MM.1S (cell line): ENCODE data around the gene ABCD1.

ENCODE experiments used
- DNase-seq: peaks from one replicate; pipeline ENCODE4 v3.0.0-alpha.2; 2015
- H2AFZ ChIP-seq: fragments of 300-600 bp; sonication (generic); 2 replicates; pipeline ENCODE4 v1.6.0; 2016; ENCODE audit warnings: antibody characterized with exemption, low read length
- H3F3A ChIP-seq: fragments of 300-600 bp; sonication (generic); 2 replicates; pipeline ENCODE4 v1.6.1; 2016; ENCODE audit warnings: mild to moderate bottlenecking, antibody characterized with exemption, low read length, moderate library complexity, mixed read lengths; ENCODE audit not compliant: insufficient read depth
- H3K27ac ChIP-seq: fragments of 300-600 bp; sonication (generic); 2 replicates; pipeline ENCODE4 v1.5.1; 2016; ENCODE audit warnings: mild to moderate bottlenecking, low read length
- H3K27me3 ChIP-seq: fragments of 300-600 bp; sonication (generic); replicated peaks from 2 replicates; pipeline ENCODE4 v1.6.0; 2016; ENCODE audit warnings: low read length; ENCODE audit not compliant: insufficient read depth
- H3K36me3 ChIP-seq: fragments of 300-600 bp; sonication (generic); replicated peaks from 2 replicates; pipeline ENCODE4 v1.6.1; 2016; ENCODE audit warnings: mild to moderate bottlenecking, low read length, mixed read lengths; ENCODE audit not compliant: insufficient read depth
- H3K4me1 ChIP-seq: fragments of 300-600 bp; sonication (generic); 2 replicates; pipeline ENCODE4 v1.6.1; 2016; ENCODE audit warnings: low read length, mixed read lengths
- H3K4me2 ChIP-seq: fragments of 300-600 bp; sonication (generic); 2 replicates; pipeline ENCODE4 v1.6.0; 2016; ENCODE audit warnings: low read depth, low read length
- H3K4me3 ChIP-seq: fragments of 300-600 bp; sonication (generic); 2 replicates; pipeline ENCODE4 v1.5.1; 2016; ENCODE audit warnings: low read length, mixed read lengths
- H3K79me2 ChIP-seq: fragments of 300-600 bp; sonication (generic); 2 replicates; pipeline ENCODE4 v1.6.1; 2016; ENCODE audit warnings: mixed run types, low read length, mixed read lengths
- H3K9ac ChIP-seq: fragments of 300-600 bp; sonication (generic); 2 replicates; pipeline ENCODE4 v1.6.1; 2016; ENCODE audit warnings: low read length, mixed read lengths
- H3K9me2 ChIP-seq: fragments of 300-600 bp; sonication (generic); replicated peaks from 2 replicates; pipeline ENCODE4 v1.6.1; 2016; ENCODE audit warnings: mild to moderate bottlenecking, low read length, mixed read lengths; ENCODE audit not compliant: insufficient read depth
- H3K9me3 ChIP-seq: fragments of 300-600 bp; sonication (generic); replicated peaks from 2 replicates; pipeline ENCODE4 v1.6.1; 2016; ENCODE audit warnings: mild to moderate bottlenecking, low read length, mixed read lengths; ENCODE audit not compliant: insufficient read depth
- H4K20me1 ChIP-seq: fragments of 300-600 bp; sonication (generic); 2 replicates; pipeline ENCODE4 v1.6.1; 2016; ENCODE audit warnings: mild to moderate bottlenecking, low read length, moderate library complexity, mixed read lengths; ENCODE audit not compliant: insufficient read depth
- CTCF ChIP-seq: fragments of 300-600 bp; sonication (generic); IDR thresholded peaks from 2 replicates; pipeline ENCODE4 v1.5.1; 2016; ENCODE audit warnings: antibody characterized with exemption, low read length, mixed read lengths
- EZH2 ChIP-seq: fragments of 300-600 bp; sonication (generic); optimal IDR thresholded peaks from 2 replicates; pipeline ENCODE3; 2017; ENCODE audit warnings: low read depth, mild to moderate bottlenecking, antibody characterized with exemption, low read length, mixed read lengths
- EZH2phosphoT487 ChIP-seq: fragments of 300-600 bp; sonication (generic); IDR thresholded peaks from 2 replicates; pipeline ENCODE4 v1.6.1; 2018; ENCODE audit warnings: antibody characterized with exemption, low read length

The ABCD1 gene

GRCh38 chrX:153781428-153782047 is 56.9 kb downstream of the ABCD1 start:
- H2AFZ ChIP-seq = no peak overlapping the region
- H3K9me2 ChIP-seq = no peaks in the 10 kb centered on the region
- H3K79me2 ChIP-seq = no peaks in the 10 kb centered on the region
- TF ChIP-seq EZH2phosphoT487 = no peak
- no peak for TF ChIP-seq CTCF
- TF ChIP-seq EZH2 = no peak
- H3K36me3 ChIP-seq = no peaks in the 10 kb centered on the region
- H3K27ac ChIP-seq = no peak overlapping the region
- DNase-seq = no peak
- H3F3A ChIP-seq = no peaks in the 10 kb centered on the region
- peaks cover 3% of the 10 kb centered on the region; the same call in 1 of the 2 replicates for H3K27me3 ChIP-seq
- H4K20me1 ChIP-seq = no peaks in the 10 kb centered on the region
- H3K9ac ChIP-seq = no peak overlapping the region
- H3K4me2 ChIP-seq = no peak overlapping the region
- no peaks in the 10 kb centered on the region for H3K9me3 ChIP-seq
- no peaks in the 10 kb centered on the region for H3K4me1 ChIP-seq
- no peak overlapping the region for H3K4me3 ChIP-seq

- H3K4me3 ChIP-seq = no peak overlapping the region
These were observed 57.7 kb downstream of the ABCD1 start for GRCh38 chrX:153782313-153782712.

GRCh38 chrX:153782871-153783270 is 58.2 kb downstream of the ABCD1 start:
- Histone ChIP-seq H3K4me1 (no peaks in the 10 kb centered on the region), H3K4me2 (no peak overlapping the region), H3K4me3 (no peak overlapping the region), H4K20me1 (no peaks in the 10 kb centered on the region), H3K27me3 (0 out of 2 replicates have a peak, but pooled peaks cover 3% of the 10 kb centered on the region), H2AFZ (no peak overlapping the region), H3K9me3 (no peaks in the 10 kb centered on the region), H3K9ac (no peak overlapping the region), H3F3A (no peaks in the 10 kb centered on the region), H3K9me2 (no peaks in the 10 kb centered on the region), H3K36me3 (no peaks in the 10 kb centered on the region), H3K79me2 (no peaks in the 10 kb centered on the region), H3K27ac (no peak overlapping the region)
- TF ChIP-seq EZH2phosphoT487 (no peak), EZH2 (no peak), CTCF (no peak)
- no peak for DNase-seq

More at GRCh38 chrX:153782313-153782712, 57.7 kb downstream of the ABCD1 start:
- H3K27ac ChIP-seq = no peak overlapping the region
- H3K27me3 ChIP-seq = peaks cover 3% of the 10 kb centered on the region; the same call in 1 of the 2 replicates
- no peaks in the 10 kb centered on the region for H4K20me1 ChIP-seq
- H3K36me3 ChIP-seq = no peaks in the 10 kb centered on the region
- no peaks in the 10 kb centered on the region for H3F3A ChIP-seq
- no peaks in the 10 kb centered on the region for H3K9me3 ChIP-seq
- H3K4me2 ChIP-seq = no peak overlapping the region
- H3K4me1 ChIP-seq = no peaks in the 10 kb centered on the region
- H3K79me2 ChIP-seq = no peaks in the 10 kb centered on the region
- H2AFZ ChIP-seq = no peak overlapping the region
- no peak for TF ChIP-seq EZH2phosphoT487
- TF ChIP-seq CTCF = no peak
- no peak for TF ChIP-seq EZH2
- no peak for DNase-seq
- H3K9me2 ChIP-seq = no peaks in the 10 kb centered on the region
- H3K9ac ChIP-seq = no peak overlapping the region
